Psoas muscle (tissue), 8 donors: Measurements from ENCODE around the gene POT1. TPM values are rescaled to one million over a fixed set of nuclear protein-coding genes. Genes with fewer than 3 reads are reported as not detected.

Source experiments
- ATAC-seq, 4 donors: fragments of 200-7000 bp; cut with Tn5 transposase; one replicate each; pipeline ENCODE4 v1.9.1; 2020; ENCODE audit warnings: moderate library complexity in 3 of 4, mild to moderate bottlenecking in 2 of 4
- DNase-seq, 2 donors: peaks; one replicate each; pipeline ENCODE4 v3.0.0-alpha.2; 2020
- H3K27ac ChIP-seq: fragments of 200-600 bp; one replicate; pipeline ENCODE4 v1.8.0; 2022
- H3K27me3 ChIP-seq, 3 donors: fragments of 200-600 bp in 1 of 3; one replicate each; pipeline versions ENCODE4 v1.6.1 to v1.8.0; 2013 to 2022; ENCODE audit warnings: low read length in 2 of 3, mild to moderate bottlenecking in 2 of 3, moderate library complexity in 1 of 3; ENCODE audit not compliant: insufficient read depth in 3 of 3
- H3K36me3 ChIP-seq, 2 donors: fragments of 200-600 bp in 1 of 2; one replicate each; pipeline versions ENCODE4 v1.6.1 to v1.8.0; 2013 to 2022; ENCODE audit warnings: low read depth in 1 of 2, mild to moderate bottlenecking in 1 of 2, moderate library complexity in 1 of 2; ENCODE audit not compliant: insufficient read depth in 1 of 2
- H3K4me1 ChIP-seq: fragments of 200-600 bp; one replicate; pipeline ENCODE4 v1.8.0; 2022
- H3K4me3 ChIP-seq: fragments of 200-600 bp; one replicate; pipeline ENCODE4 v1.8.0; 2022; ENCODE audit warnings: mild to moderate bottlenecking
- H3K9me3 ChIP-seq: fragments of 200-600 bp; one replicate; pipeline ENCODE4 v1.8.0; 2022
- WGBS, 3 donors: extraction: QIAGEN DNeasy Blood & Tissue Kit; methylation state at CpG; one replicate each; pipeline versions ENCODE4 v1.1.6 to v1.1.7; 2013; 5-methylcytosine and 5-hydroxymethylcytosine counted together
- intact Hi-C, 2 donors: fragments of 100-400 bp; cut with DNase I; formaldehyde crosslinking; loops; one replicate each; pipeline versions ENCODE4 v1.11.0 to v1.14.2; 2022
- polyA plus RNA-seq, 3 donors: library from polyadenylated mRNA; stranded (reverse); fragments of 200-250 nt; gene quantifications; one replicate each; pipeline ENCODE4 v1.2.3, GENCODE V29; 2013
- total RNA-seq, 4 donors: library from RNA; stranded (reverse); fragmentation: NEBNext Ultra II Directional in 2 of 4; extraction: Animal tissue kit (Norgen Biotek cat#: 25700) in 2 of 4; gene quantifications; one replicate each; pipeline versions ENCODE4 v1.2.1 to v1.2.4, GENCODE V29; 2021 to 2023
- TF ChIP-seq, protein P1 (sequence below): fragments of 200-600 bp; IDR thresholded peaks from one replicate; pipeline ENCODE4 v1.8.0; 2022; ENCODE audit warnings: antibody characterized with exemption
- donor health status: healthy with polysubstance abuse.
- donor health status: DM: no; HTN: no; CAD: no; lungs with moderate emphysema.
- donor health status: Bipolar disorder and iron deficiency.
- donor health status: healthy.
- donor health status: DM: yes; HTN: yes; CAD: no.
- donor health status: DM: no; HTN: no; CAD: no.
- donor health status: DM: no; HTN: no; CAD: no.
- donor health status: DM: yes; HTN: yes; CAD: no.

POT1 gene
- total and polyA plus RNA-seq, 7 donors, result 4.1 to 9.1 (median 6.5) TPM

GRCh38 chr7:124893140-124893827 lies 36.3 kb downstream of the POT1 start:
- Histone ChIP-seq H3K27me3 (no peaks in the 10 kb centered on the region), H3K27ac (no peak overlapping the region), H3K36me3 (peaks cover 0 to 43% of the 10 kb centered on the region in 2 donors), H3K4me1 (no peaks in the 10 kb centered on the region), H3K9me3 (no peaks in the 10 kb centered on the region), H3K4me3 (no peak overlapping the region)
- 79 to 94% (median 94%) methylated on average over 1 of the region's 1 CpG for WGBS, 3 donors
- no peak for DNase-seq
- ATAC-seq, result no peak
- intact Hi-C loops, result no loop called here
- TF ChIP-seq, protein P1, sequence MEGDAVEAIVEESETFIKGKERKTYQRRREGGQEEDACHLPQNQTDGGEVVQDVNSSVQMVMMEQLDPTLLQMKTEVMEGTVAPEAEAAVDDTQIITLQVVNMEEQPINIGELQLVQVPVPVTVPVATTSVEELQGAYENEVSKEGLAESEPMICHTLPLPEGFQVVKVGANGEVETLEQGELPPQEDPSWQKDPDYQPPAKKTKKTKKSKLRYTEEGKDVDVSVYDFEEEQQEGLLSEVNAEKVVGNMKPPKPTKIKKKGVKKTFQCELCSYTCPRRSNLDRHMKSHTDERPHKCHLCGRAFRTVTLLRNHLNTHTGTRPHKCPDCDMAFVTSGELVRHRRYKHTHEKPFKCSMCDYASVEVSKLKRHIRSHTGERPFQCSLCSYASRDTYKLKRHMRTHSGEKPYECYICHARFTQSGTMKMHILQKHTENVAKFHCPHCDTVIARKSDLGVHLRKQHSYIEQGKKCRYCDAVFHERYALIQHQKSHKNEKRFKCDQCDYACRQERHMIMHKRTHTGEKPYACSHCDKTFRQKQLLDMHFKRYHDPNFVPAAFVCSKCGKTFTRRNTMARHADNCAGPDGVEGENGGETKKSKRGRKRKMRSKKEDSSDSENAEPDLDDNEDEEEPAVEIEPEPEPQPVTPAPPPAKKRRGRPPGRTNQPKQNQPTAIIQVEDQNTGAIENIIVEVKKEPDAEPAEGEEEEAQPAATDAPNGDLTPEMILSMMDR, result no peak

- ATAC-seq, result no peak
- peaks cover 0 to 37% of the 10 kb centered on the region in 2 donors for H3K36me3 ChIP-seq
- H3K4me1 ChIP-seq, result no peaks in the 10 kb centered on the region
- H3K4me3 ChIP-seq, result no peak overlapping the region
- intact Hi-C loops, result no loop called here
- H3K27ac ChIP-seq, result no peak overlapping the region
- TF ChIP-seq, protein P1, result no peak
- 90 to 97% (median 95%) methylated on average over 3 of the region's 3 CpGs for WGBS, 3 donors
- DNase-seq, result no peak
- H3K9me3 ChIP-seq, result no peaks in the 10 kb centered on the region
- no peaks in the 10 kb centered on the region for H3K27me3 ChIP-seq
Observed at GRCh38 chr7:124887247-124887646, 42.4 kb downstream of the POT1 start.

- intact Hi-C loops, result no loop called here
- Histone ChIP-seq H3K27ac (no peak overlapping the region), H3K36me3 (no peaks in the 10 kb centered on the region), H3K27me3 (no peaks in the 10 kb centered on the region), H3K9me3 (no peaks in the 10 kb centered on the region), H3K4me1 (no peaks in the 10 kb centered on the region), H3K4me3 (no peak overlapping the region)
- TF ChIP-seq, protein P1, result no peak
- no peak for DNase-seq
- 84 to 90% (median 90%) methylated on average over 1 of the region's 1 CpG for WGBS, 3 donors
- ATAC-seq, result no peak
Observed at GRCh38 chr7:124881981-124882380, 47.6 kb downstream of the POT1 start.

DNA sequence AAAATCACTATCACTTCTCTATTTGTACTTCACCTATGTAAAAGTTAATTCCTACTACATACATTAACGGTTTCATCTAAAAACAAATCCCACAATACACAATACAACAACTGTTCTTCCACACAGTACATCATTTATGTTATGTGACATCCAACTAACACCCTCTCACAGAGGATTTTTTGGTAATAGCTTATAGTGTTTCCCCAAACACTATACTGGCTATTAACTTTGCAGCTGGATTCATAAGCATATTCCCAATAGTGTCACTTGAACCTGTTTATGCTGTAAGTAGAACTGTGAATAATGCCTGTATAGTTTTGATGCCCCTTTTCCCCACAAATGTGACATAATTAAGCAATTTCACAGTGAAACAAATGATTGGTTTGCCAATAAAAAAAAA lies 49.9 kb downstream of the POT1 start:
- Histone ChIP-seq H3K9me3 (no peaks in the 10 kb centered on the region), H3K4me3 (no peak overlapping the region), H3K4me1 (no peaks in the 10 kb centered on the region), H3K27me3 (no peaks in the 10 kb centered on the region), H3K27ac (no peak overlapping the region), H3K36me3 (no peaks in the 10 kb centered on the region)
- intact Hi-C loops, result loop anchor here in 1 of 2 donors (5.0 kb wide), 1 partner anchor 803 kb away; no protein-coding TSS in a partner anchor
- ATAC-seq (no peak), DNase-seq (no peak)
- TF ChIP-seq, protein P1, result no peak
- 69 to 77% (median 76%) methylated on average over 1 of the region's 1 CpG for WGBS, 3 donors

- ATAC-seq, result no peak
- intact Hi-C loops, result loop anchor here in 1 of 2 donors (5.0 kb wide), 1 partner anchor 803 kb away; no protein-coding TSS in a partner anchor
- H3K27ac ChIP-seq, result no peak overlapping the region
Observed at GRCh38 chr7:124879103-124879502, 50.5 kb downstream of the POT1 start.

More at GRCh38 chr7:124879103-124879502, 50.5 kb downstream of the POT1 start:
- WGBS, 3 donors, result 73 to 80% (median 74%) methylated on average over 2 of the region's 2 CpGs
- Histone ChIP-seq H3K36me3 (no peaks in the 10 kb centered on the region), H3K27me3 (no peaks in the 10 kb centered on the region), H3K9me3 (no peaks in the 10 kb centered on the region), H3K4me1 (no peaks in the 10 kb centered on the region), H3K4me3 (no peak overlapping the region)
- TF ChIP-seq, protein P1, result no peak
- no peak for DNase-seq
